HG03558 (cell line): ENCODE measurements around the gene SLC41A1.
"Not testable (repeated sequence)": the region's sequence is repeated elsewhere in the genome, so short reads cannot be mapped to it uniquely, and the experiment has no call there.

Source experiments
- ATAC-seq: cut with Tn5 transposase; IDR thresholded peaks from one replicate; pipeline ENCODE4 v1.9.1; 2021; ENCODE audit warnings: moderate number of reproducible peaks; ENCODE audit not compliant: unreplicated experiment; ENCODE audit errors: extremely low read depth

Gene SLC41A1

GRCh38 chr1:205823260-205823659 is 10.3 kb upstream of the SLC41A1 start:
- ATAC-seq = not testable (repeated sequence)

- no peak for ATAC-seq
Measured at GRCh38 chr1:205822397-205822796, 9.4 kb upstream of the SLC41A1 start.

- no peak for ATAC-seq
Measured at GRCh38 chr1:205817988-205818387, 5.0 kb upstream of the SLC41A1 start.

- no peak for ATAC-seq
Measured at GRCh38 chr1:205817364-205817763, 4.4 kb upstream of the SLC41A1 start.

- ATAC-seq = no peak
Measured at GRCh38 chr1:205813755-205814058, 709 bp upstream of the SLC41A1 start.

GRCh38 chr1:205812271-205812877 is 624 bp downstream of the SLC41A1 start:
- ATAC-seq = no peak

- ATAC-seq = no peak
Measured at GRCh38 chr1:205811660-205812059, 1.3 kb downstream of the SLC41A1 start.

GRCh38 chr1:205810448-205811157 is 2.4 kb downstream of the SLC41A1 start:
- no peak for ATAC-seq

GRCh38 chr1:205809942-205810345 is 3.1 kb downstream of the SLC41A1 start:
- no peak for ATAC-seq

GRCh38 chr1:205809469-205809868 is 3.5 kb downstream of the SLC41A1 start:
- ATAC-seq = no peak

- ATAC-seq = no peak
Measured at GRCh38 chr1:205805082-205805711, 7.8 kb downstream of the SLC41A1 start.

- ATAC-seq = no peak
Measured at GRCh38 chr1:205804605-205805004, 8.4 kb downstream of the SLC41A1 start.

- no peak for ATAC-seq
Measured at GRCh38 chr1:205803986-205804385, 9.0 kb downstream of the SLC41A1 start.

- ATAC-seq = no peak
Measured at GRCh38 chr1:205802060-205802459, 10.9 kb downstream of the SLC41A1 start.

GRCh38 chr1:205800981-205801703 is 11.9 kb downstream of the SLC41A1 start:
- no peak for ATAC-seq

- no peak for ATAC-seq
Measured at GRCh38 chr1:205800427-205800826, 12.6 kb downstream of the SLC41A1 start.

GRCh38 chr1:205798577-205798976 is 14.4 kb downstream of the SLC41A1 start:
- ATAC-seq = no peak

- no peak for ATAC-seq
Measured at GRCh38 chr1:205797168-205797567, 15.8 kb downstream of the SLC41A1 start.

- ATAC-seq = no peak
Measured at GRCh38 chr1:205794011-205794730, 18.8 kb downstream of the SLC41A1 start.

- ATAC-seq = no peak
Measured at GRCh38 chr1:205792961-205793673, 19.9 kb downstream of the SLC41A1 start.
